ENCODE data around the gene KIF3C. TPM values are rescaled to one million over a fixed set of nuclear protein-coding genes. Genes with fewer than 3 reads are reported as not detected.
A peak's percentile ranks its signal among the peaks of the same experiment; 100 is the strongest.

Gene KIF3C
- total and polyA plus RNA-seq, 9 of the 15 experiments (the other 6 are each of a cell fraction or from before 2014, with no cell fraction given): 0.69 to 6.7 (median 3.3) TPM

DNA sequence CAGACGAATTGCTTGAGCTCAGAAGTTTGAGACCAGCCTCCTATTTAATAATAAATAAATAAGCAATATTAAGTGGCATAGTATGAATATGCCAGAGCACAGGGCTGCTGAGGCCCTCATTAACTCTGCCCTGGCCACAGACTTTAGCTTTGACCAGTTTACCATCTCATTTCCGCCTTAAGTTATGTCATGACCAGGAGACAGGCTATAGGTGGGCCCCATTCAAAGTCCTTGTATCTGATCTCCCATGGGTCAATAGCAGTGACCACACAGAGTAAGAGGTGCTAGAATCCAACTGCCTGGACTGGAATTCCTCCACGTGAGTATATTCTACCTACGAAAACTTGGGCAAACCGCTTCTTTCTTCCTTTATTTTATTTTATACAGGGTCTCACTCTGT is 90.6 kb downstream of the KIF3C start:
- 11% methylated on average over 5 of the region's 5 CpGs for WGBS (ENCODE audit: insufficient coverage, low coverage, missing lambda C conversion rate)
- Histone ChIP-seq H3K9me3 (replicated peaks; ENCODE audit: control insufficient read depth, insufficient read depth, low read depth, low read length) (no peaks in the 10 kb centered on the region), H3K27me3 (ENCODE audit: control insufficient read depth in 2 of 2, insufficient read depth in 2 of 2, low read length in 2 of 2) (no peaks in the 10 kb centered on the region), H3K9ac (ENCODE audit: insufficient read depth in 1 of 2, low read depth in 2 of 2, low read length in 2 of 2) (no peak overlapping the region), H3K36me3 (ENCODE audit: control insufficient read depth, insufficient read depth, low read length) (no peaks in the 10 kb centered on the region), H2AFZ (ENCODE audit: low read depth, low read length) (no peak overlapping the region), H3K4me2 (ENCODE audit: insufficient read depth, low read length) (no peak overlapping the region), H4K20me1 (replicated peaks; ENCODE audit: control insufficient read depth, insufficient read depth, low read length) (no peaks in the 10 kb centered on the region), H3K4me3 (no peak overlapping the region), H3K9me1 (ENCODE audit: control insufficient read depth, insufficient read depth, low read length) (no peaks in the 10 kb centered on the region), H3K27ac (ENCODE audit: extremely low read depth, low read depth, low read length) (no peak overlapping the region), H3K4me1 (replicated peaks in 1 of 2; ENCODE audit: control insufficient read depth in 2 of 2, insufficient read depth in 2 of 2, low read length in 2 of 2) (no peaks in the 10 kb centered on the region; a peak in 1 of 5 replicates), H3K79me2 (ENCODE audit: control insufficient read depth, insufficient read depth, low read length) (no peaks in the 10 kb centered on the region)
- in situ Hi-C loops (cut with MboI): no loop called here
- DNase-seq (ENCODE audit: extremely low read depth in 1 of 4, low spot score in 3 of 4) (no peak), ATAC-seq (peak; percentile 35; the same call in 2 of the 3 replicates), FAIRE-seq (no peak)
- intact Hi-C loops (cut with micrococcal nuclease): no loop called here
- no TSS peak for BruUV-seq (replicated peaks)
- CTCF ChIA-PET (ENCODE audit: low intra/inter-chr PET ratio): no interaction called here
- POLR2A ChIA-PET: no interaction called here
- TF ChIP-seq BDP1 (IDR thresholded peaks at IDR 0.05; ENCODE audit: insufficient read depth, insufficient read length) (no peak), ZNF707 (CRISPR knock-in tag; conservative IDR thresholded peaks at IDR 0.05) (no peak), ZC3H4 (CRISPR knock-in tag; IDR thresholded peaks at IDR 0.05; ENCODE audit: borderline replicate concordance) (no peak), ZKSCAN8 (CRISPR knock-in tag; IDR thresholded peaks at IDR 0.05) (no peak)
- TF ChIP-seq, protein P1, sequence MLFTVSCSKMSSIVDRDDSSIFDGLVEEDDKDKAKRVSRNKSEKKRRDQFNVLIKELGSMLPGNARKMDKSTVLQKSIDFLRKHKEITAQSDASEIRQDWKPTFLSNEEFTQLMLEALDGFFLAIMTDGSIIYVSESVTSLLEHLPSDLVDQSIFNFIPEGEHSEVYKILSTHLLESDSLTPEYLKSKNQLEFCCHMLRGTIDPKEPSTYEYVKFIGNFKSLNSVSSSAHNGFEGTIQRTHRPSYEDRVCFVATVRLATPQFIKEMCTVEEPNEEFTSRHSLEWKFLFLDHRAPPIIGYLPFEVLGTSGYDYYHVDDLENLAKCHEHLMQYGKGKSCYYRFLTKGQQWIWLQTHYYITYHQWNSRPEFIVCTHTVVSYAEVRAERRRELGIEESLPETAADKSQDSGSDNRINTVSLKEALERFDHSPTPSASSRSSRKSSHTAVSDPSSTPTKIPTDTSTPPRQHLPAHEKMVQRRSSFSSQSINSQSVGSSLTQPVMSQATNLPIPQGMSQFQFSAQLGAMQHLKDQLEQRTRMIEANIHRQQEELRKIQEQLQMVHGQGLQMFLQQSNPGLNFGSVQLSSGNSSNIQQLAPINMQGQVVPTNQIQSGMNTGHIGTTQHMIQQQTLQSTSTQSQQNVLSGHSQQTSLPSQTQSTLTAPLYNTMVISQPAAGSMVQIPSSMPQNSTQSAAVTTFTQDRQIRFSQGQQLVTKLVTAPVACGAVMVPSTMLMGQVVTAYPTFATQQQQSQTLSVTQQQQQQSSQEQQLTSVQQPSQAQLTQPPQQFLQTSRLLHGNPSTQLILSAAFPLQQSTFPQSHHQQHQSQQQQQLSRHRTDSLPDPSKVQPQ (CRISPR knock-in tag; IDR thresholded peaks at IDR 0.05; ENCODE audit: borderline replicate concordance): no peak
- TF ChIP-seq, protein P2, sequence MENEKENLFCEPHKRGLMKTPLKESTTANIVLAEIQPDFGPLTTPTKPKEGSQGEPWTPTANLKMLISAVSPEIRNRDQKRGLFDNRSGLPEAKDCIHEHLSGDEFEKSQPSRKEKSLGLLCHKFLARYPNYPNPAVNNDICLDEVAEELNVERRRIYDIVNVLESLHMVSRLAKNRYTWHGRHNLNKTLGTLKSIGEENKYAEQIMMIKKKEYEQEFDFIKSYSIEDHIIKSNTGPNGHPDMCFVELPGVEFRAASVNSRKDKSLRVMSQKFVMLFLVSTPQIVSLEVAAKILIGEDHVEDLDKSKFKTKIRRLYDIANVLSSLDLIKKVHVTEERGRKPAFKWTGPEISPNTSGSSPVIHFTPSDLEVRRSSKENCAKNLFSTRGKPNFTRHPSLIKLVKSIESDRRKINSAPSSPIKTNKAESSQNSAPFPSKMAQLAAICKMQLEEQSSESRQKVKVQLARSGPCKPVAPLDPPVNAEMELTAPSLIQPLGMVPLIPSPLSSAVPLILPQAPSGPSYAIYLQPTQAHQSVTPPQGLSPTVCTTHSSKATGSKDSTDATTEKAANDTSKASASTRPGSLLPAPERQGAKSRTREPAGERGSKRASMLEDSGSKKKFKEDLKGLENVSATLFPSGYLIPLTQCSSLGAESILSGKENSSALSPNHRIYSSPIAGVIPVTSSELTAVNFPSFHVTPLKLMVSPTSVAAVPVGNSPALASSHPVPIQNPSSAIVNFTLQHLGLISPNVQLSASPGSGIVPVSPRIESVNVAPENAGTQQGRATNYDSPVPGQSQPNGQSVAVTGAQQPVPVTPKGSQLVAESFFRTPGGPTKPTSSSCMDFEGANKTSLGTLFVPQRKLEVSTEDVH (IDR thresholded peaks at IDR 0.05; ENCODE audit: low read depth, partially characterized antibody): no peak
- TF ChIP-seq, protein P3, sequence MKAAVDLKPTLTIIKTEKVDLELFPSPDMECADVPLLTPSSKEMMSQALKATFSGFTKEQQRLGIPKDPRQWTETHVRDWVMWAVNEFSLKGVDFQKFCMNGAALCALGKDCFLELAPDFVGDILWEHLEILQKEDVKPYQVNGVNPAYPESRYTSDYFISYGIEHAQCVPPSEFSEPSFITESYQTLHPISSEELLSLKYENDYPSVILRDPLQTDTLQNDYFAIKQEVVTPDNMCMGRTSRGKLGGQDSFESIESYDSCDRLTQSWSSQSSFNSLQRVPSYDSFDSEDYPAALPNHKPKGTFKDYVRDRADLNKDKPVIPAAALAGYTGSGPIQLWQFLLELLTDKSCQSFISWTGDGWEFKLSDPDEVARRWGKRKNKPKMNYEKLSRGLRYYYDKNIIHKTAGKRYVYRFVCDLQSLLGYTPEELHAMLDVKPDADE (conservative IDR thresholded peaks at IDR 0.05; ENCODE audit: control insufficient read depth, low read depth, low read length): no peak
